PC-3 (cell line): ENCODE measurements around the gene ACKR2.

Experiments
- EZH2 ChIP-seq: fragments of 300-600 bp; sonication (generic); IDR thresholded peaks from one replicate; pipeline ENCODE4 v1.6.1; 2017; ENCODE audit warnings: antibody characterized with exemption, mild to moderate bottlenecking, low read length; ENCODE audit not compliant: unreplicated experiment
- EZH2phosphoT487 ChIP-seq: fragments of 300-600 bp; sonication (generic); IDR thresholded peaks from 2 replicates; pipeline ENCODE4 v1.6.1; 2018; ENCODE audit warnings: mild to moderate bottlenecking, antibody characterized with exemption, low read length, borderline replicate concordance
- TF ChIP-seq, protein P1 (sequence below): fragments of 300-600 bp; sonication (generic); conservative IDR thresholded peaks from 2 replicates; pipeline ENCODE4 v1.5.1; 2017; ENCODE audit warnings: antibody characterized with exemption, low read depth, mild to moderate bottlenecking, low read length

DNA sequence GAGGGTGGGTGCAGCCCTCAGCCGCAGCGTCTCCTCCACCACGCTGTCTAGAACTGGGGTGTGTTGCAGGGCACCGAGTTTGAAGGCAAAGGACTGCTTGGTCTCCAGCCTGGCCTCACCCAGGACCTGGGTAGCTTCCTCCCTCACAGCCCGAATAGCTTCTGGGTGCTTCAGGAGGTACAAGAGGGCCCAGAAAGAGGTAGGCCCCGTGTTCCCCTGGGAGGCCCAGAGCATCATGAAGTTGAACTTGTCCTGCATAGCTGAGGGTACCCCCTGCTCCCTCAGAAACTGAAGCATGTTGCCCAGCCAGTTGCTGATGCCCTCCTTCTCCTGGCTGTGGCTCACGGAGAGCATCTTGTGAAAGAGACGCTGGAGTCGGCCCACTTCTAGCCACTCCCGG is 65.5 kb downstream of the ACKR2 start:
- TF ChIP-seq, protein P1, sequence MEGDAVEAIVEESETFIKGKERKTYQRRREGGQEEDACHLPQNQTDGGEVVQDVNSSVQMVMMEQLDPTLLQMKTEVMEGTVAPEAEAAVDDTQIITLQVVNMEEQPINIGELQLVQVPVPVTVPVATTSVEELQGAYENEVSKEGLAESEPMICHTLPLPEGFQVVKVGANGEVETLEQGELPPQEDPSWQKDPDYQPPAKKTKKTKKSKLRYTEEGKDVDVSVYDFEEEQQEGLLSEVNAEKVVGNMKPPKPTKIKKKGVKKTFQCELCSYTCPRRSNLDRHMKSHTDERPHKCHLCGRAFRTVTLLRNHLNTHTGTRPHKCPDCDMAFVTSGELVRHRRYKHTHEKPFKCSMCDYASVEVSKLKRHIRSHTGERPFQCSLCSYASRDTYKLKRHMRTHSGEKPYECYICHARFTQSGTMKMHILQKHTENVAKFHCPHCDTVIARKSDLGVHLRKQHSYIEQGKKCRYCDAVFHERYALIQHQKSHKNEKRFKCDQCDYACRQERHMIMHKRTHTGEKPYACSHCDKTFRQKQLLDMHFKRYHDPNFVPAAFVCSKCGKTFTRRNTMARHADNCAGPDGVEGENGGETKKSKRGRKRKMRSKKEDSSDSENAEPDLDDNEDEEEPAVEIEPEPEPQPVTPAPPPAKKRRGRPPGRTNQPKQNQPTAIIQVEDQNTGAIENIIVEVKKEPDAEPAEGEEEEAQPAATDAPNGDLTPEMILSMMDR: no peak
- TF ChIP-seq EZH2 (no peak), EZH2phosphoT487 (no peak)
